NCI-H1417 treated with DMSO at 0.1 percent for 48 hours (cell line): ENCODE data around the gene ANTXR2.
"Not testable (repeated sequence)": the region's sequence is repeated elsewhere in the genome, so short reads cannot be mapped to it uniquely, and the experiment has no call there.

ENCODE experiments used
- DNase-seq: peaks from one replicate; lab custom pipeline; 2025; lab: John Stamatoyannopoulos, UW

ANTXR2 gene

DNA sequence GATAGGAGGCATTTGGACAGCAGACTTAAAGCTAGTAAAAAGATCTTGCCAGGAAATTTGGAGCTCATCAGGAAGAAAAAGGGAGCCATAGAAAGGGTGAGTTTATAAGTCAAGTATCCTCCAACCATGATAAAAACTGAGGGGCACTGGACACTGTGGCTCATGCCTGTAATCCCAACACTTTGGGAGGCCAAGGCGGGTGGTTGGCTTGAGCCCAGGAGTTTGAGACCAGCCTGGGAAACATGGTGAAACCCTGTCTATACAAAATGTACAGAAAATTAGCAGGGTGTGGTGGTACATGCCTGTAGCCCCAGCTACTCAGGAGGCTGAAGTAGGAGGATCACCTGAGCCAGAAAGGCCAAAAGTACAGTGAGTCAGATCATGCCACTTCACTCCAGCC lies 48.7 kb downstream of the ANTXR2 start:
- no peak for DNase-seq

- DNase-seq = no peak
Observed at GRCh38 chr4:80022282-80022681, 50.7 kb downstream of the ANTXR2 start.

GRCh38 chr4:80017125-80017854 lies 55.7 kb downstream of the ANTXR2 start:
- DNase-seq = no peak

DNA sequence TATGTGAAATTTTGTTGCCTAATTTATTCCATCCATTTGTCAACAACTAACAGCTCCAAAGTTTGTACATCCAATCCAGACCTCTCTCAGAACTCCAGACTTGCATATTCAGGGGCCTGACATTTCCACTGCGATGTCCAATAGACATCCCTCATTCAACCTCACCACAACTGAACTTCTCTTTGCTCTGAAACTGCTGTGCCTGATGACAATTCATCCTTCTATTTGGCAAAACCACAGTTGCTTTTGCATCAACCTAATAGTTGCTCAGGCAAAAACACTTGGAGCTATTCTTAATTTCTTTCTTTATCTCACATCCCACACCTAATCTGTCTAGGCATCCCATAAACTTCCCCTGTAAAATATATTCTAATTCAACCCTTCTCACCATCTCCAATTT lies 56.5 kb downstream of the ANTXR2 start:
- no peak for DNase-seq

DNA sequence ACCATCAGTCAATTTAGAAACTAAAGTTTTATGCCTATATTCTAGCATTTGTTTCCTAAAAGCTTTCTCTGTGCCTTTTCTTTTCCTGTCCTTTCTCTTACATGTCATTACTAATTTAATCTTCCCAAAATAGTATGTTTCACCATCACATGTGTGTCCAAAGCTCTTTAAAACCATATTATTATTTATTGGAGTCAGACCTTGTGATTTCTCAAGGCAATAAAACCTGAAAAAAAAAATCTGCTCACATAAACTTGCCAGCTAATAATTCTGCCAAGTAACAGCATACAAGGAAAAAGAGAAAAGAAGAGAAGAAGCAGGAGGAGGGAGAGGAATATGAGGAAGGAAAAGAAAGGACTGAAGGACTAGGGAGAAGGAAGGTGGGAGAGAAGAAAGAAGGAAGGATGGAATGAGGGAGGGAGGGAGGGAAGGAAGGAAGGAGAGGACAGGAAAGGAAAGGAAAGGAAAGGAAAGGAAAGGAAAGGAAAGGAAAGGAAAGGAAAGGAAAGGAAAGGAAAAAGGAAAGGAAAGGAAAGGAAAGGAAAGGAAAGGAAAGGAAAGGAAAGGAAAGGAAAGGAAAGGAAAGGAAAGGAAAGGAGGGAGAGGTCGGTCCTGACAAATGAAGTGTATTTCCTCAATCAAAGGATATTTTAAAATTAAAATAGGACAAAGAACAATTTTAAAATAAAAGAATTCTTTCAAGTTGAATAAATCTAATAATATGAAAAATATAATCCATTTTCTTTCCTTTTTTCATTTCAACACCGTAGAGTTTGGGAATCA lies 57.4 kb downstream of the ANTXR2 start:
- no peak for DNase-seq

- no peak for DNase-seq
Observed at GRCh38 chr4:80014531-80014930, 58.5 kb downstream of the ANTXR2 start.

DNA sequence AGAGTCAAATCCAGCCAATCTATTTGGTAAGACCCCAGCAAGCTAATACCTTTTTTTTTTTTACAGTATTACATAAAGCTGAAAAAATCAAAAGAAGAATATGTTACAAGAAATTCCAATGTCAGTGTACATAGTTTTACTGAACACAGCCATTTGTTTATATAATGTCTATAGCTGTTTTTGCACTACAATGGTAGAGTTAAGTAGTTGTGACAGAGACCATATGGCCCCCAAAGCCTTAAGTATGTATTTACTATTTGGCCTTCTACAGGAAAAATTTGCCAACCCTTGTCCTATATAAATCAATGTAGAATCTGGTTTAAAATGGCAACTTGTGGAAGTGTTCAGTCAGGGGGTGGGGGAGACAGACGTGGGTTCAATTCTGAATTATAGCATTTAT lies 60.7 kb downstream of the ANTXR2 start:
- DNase-seq = no peak

DNA sequence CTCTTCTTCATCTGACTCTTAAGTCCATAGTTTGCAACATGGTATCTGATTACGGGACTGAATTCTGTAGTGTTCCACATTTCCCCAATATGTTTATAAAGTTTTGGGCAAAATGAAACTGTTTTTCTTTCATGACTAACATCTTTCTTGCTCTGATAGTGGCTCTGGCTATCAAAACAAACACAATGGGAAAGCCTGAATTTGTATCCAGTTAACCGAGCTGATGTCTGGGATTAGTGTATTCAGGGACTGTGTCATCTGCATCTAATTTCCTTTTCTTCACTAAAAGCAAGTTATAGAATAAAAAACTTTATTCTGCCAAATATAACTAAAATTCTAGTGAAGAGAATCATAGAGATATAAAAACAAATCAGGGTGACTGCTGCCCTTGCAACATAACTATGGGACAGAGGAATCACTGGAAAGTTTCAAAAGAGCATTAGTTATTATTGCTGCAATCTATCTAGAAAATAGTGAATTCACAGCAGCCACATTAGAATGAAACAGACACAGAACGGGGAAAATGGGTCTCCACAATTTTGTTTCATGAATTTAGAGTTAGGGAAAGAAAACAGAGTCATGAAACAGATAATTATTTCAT lies 61.3 kb downstream of the ANTXR2 start:
- DNase-seq = no peak

DNA sequence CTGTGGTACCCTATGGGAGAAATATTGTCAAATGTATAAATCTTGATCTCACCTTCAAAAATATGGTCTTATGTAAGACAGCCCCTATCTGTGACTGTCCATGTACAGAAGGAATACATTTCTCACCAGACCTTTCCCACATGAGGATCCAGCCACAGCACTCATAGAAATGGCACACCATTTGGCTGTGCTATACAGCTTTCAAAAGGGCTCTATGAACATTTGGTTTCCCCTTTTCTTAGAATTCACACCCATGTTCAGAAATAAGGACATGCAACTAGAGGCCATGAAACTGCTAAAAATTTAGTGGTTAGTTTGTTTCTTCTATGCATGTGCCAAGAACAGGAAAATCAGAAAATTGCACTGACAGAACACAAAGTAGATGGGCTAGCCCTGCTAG lies 62.7 kb downstream of the ANTXR2 start:
- DNase-seq = no peak

DNA sequence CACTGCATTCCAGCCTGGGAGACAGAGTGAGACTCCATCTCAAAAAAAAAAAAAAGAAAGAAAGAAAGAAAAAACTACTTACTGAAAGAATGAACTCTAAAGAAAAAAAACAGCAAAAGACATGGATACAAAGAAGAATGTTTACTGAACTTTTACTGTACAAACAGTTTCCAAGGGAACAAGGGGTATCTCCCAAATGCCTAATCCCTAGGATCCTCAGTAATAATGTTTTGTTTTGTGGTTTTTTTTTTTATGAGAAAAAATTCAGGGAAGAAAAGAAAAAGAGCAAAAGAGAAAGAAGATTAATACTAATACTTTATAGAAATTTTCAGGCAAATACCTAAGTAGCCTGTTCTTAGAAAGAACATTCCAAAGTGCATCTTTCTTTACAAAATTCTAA lies 63.2 kb downstream of the ANTXR2 start:
- no peak for DNase-seq

GRCh38 chr4:80008971-80009370 lies 64.1 kb downstream of the ANTXR2 start:
- no peak for DNase-seq

GRCh38 chr4:80008351-80008750 lies 64.7 kb downstream of the ANTXR2 start:
- DNase-seq = no peak

DNA sequence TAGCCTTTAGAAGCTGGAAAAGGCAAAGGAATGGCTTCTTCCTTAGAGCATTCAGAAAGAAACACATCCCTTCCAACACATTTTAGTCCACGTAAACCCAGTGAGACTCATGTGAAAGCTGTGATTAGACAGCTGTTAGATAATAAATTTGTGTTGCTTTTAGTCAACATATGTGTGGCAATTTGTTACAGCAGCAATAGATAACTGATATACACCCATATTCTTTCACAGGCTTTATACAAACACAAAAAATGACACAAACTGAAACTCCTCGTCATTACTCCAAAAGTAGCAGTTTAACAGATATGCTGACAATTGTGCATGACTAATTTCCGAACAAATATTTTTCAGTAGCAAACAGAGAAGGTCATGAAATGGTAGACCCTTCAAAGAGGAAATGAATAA lies 65.3 kb downstream of the ANTXR2 start:
- no peak for DNase-seq

- no peak for DNase-seq
Observed at GRCh38 chr4:80006935-80007744, 65.9 kb downstream of the ANTXR2 start.

GRCh38 chr4:80005863-80006262 lies 67.2 kb downstream of the ANTXR2 start:
- DNase-seq = no peak

- DNase-seq = no peak
Observed at GRCh38 chr4:80004319-80004718, 68.7 kb downstream of the ANTXR2 start.

GRCh38 chr4:80002559-80002958 lies 70.5 kb downstream of the ANTXR2 start:
- DNase-seq = not testable (repeated sequence)

DNA sequence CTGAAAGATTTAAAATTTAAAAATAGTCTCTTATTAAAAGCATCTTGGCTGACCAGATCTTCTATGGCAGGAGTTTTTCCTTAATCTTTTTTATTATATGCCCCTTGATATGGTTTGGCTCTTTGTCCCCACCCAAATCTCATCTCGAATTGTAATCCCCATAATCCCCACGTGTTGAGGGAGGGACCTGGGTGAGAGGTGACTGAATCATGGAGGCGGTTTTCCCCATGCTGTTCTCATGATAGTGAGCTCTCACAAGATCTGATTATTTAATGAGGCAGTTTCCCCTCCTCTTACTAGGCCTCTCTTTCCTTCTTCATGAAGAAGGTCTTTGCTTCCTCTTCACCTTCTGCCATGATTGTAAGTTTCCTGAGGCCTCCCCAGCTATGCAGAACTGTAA lies 74.0 kb downstream of the ANTXR2 start:
- not testable (repeated sequence) for DNase-seq

- no peak for DNase-seq
Observed at GRCh38 chr4:79998201-79998600, 74.8 kb downstream of the ANTXR2 start.

- DNase-seq = no peak
Observed at GRCh38 chr4:79996851-79997250, 76.2 kb downstream of the ANTXR2 start.

DNA sequence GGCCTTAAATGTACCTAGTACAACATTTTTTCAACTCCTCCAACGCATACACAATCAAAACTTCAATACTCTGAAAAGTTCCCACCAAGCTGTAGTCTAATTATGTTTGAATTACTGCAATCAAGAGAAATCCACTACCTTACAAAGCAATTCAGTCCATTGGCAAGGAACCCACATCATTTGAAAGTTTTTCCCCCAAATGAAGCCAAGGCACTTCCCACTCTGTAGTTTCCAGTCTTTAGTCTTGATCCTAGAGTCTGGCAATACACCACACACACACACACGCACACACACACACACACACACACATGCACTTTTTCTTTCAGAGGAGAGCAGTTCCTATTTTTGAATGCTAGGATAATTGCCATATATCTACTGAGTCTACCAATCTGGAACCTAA lies 79.6 kb downstream of the ANTXR2 start:
- no peak for DNase-seq

GRCh38 chr4:79991601-79992000 lies 81.4 kb downstream of the ANTXR2 start:
- no peak for DNase-seq
